Stimulated activated naive CD8-positive, alpha-beta T cell treated with anti-CD3 and anti-CD28 coated beads, Interleukin-15, amount 100 ng/mL, for 72 hours (primary cell): ENCODE results near the gene EPHA6.

Experiments used
- ATAC-seq: fragments of 150-1000 bp; cut with Tn5 transposase; 2 replicates; pipeline ENCODE4 v1.10.0; 2021; ENCODE audit warnings: mild to moderate bottlenecking, moderate library complexity
- DNase-seq, 2 donors: peaks; one replicate each; pipeline ENCODE4 v3.0.0; 2021 to 2022
- H3K27ac Mint-ChIP-seq, 2 donors: one replicate each; pipeline ENCODE4 v1.8.0; 2022; ENCODE audit warnings: mild to moderate bottlenecking in 2 of 2, mixed read lengths in 2 of 2, moderate library complexity in 2 of 2
- H3K27me3 Mint-ChIP-seq: one replicate; pipeline ENCODE4 v1.8.0; 2022; ENCODE audit warnings: mixed read lengths
- H3K4me1 Mint-ChIP-seq: one replicate; pipeline ENCODE4 v1.8.0; 2022; ENCODE audit warnings: mild to moderate bottlenecking, mixed read lengths
- H3K4me3 Mint-ChIP-seq, 2 donors: one replicate each; pipeline ENCODE4 v1.8.0; 2022; ENCODE audit warnings: mild to moderate bottlenecking in 2 of 2, mixed read lengths in 2 of 2, moderate library complexity in 1 of 2
- H3K9me3 Mint-ChIP-seq, 2 donors: one replicate each; pipeline ENCODE4 v1.8.0; 2022; ENCODE audit warnings: mixed read lengths in 2 of 2

EPHA6 gene

DNA sequence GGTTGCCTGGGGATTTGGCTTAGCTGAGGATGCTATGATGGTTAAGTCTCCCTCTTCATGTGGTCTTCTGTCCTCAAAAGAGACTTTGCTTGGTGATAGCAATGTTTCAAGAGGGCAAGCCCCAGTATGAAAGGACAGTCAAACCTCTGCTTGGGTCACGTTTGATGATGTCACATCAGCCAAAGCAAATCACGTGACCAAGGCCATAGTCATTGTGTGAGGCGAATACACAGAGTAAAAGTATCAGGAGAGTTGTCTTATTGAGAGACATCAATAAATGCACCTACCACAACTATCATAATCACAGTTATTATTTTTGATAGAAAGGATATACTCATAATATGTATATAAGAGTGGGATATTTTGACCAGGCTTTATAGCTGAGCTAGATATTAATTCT lies 243.0 kb downstream of the EPHA6 start:
- H3K27me3 Mint-ChIP-seq, result no peaks in the 10 kb centered on the region
- ATAC-seq (no peak), DNase-seq (no peak)
- peaks cover 0 to 13% of the 10 kb centered on the region in 2 donors for H3K9me3 Mint-ChIP-seq
- H3K27ac Mint-ChIP-seq, result no peak overlapping the region
- H3K4me3 Mint-ChIP-seq, result no peak overlapping the region
- H3K4me1 Mint-ChIP-seq, result no peaks in the 10 kb centered on the region

DNA sequence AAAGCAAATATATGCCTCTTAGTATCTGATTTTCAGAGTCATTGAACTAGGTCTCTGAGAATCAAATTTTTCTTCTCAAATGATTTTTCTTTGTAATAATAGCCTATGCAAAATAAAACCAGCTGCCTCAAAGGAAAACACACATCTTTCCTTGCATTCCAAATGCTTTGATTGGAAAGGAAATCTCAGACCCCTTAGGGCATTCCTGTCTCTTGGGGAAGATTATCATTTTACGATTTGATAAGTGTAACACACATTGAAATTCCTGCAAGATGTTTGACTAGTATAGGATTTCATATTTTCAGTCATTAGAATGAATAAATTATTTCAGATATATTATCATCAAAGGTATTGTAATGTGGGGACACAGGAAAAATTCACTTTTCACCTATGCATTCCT lies 244.8 kb downstream of the EPHA6 start:
- H3K4me3 Mint-ChIP-seq, result no peak overlapping the region
- H3K27me3 Mint-ChIP-seq, result no peaks in the 10 kb centered on the region
- no peaks in the 10 kb centered on the region for H3K4me1 Mint-ChIP-seq
- ATAC-seq (no peak), DNase-seq (no peak)
- peaks cover 0 to 13% of the 10 kb centered on the region in 2 donors for H3K9me3 Mint-ChIP-seq
- no peak overlapping the region for H3K27ac Mint-ChIP-seq

DNA sequence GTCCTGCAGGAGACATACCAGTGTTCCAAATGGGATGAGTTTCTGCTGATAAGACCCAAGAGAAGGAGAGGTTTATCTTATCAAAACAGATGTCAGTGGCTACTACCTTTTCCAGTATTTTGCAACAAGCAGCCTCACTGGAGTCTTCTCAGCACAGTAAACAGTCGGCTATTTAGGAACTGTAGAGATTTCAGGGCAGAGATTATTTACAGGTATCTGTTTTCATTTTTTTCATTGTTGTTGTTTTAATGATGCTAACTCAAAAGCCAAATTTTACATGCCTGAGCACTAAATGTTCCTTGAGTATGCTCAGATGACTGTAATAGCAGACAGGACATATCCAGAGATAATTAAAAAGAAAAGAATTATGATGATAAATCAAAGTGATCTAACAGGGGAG lies 252.1 kb downstream of the EPHA6 start:
- no peak overlapping the region for H3K27ac Mint-ChIP-seq
- DNase-seq (no peak), ATAC-seq (no peak)
- H3K4me1 Mint-ChIP-seq, result no peaks in the 10 kb centered on the region
- no peak overlapping the region for H3K4me3 Mint-ChIP-seq
- H3K27me3 Mint-ChIP-seq, result no peaks in the 10 kb centered on the region
- peaks cover 0 to 8% of the 10 kb centered on the region in 2 donors for H3K9me3 Mint-ChIP-seq

DNA sequence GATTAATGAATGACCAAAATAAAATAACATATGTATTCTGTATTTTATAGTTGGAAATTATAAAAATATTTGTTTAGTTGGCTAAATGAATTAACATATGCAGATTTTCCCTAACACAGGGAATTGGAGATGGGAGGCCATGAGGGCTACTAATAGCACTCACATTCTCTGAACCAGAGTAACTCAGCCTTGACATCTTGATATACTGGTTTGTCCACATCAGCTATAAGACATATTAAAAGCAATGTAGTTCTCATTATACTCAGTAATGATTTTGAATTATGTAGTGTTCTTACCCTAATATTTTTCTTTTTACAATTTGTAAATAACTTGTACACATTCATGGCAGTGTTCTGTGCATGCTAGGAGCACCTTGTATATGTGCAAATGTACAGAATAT lies 255.9 kb downstream of the EPHA6 start:
- ATAC-seq, result no peak
- no peaks in the 10 kb centered on the region for H3K27me3 Mint-ChIP-seq
- H3K4me1 Mint-ChIP-seq, result no peaks in the 10 kb centered on the region

DNA sequence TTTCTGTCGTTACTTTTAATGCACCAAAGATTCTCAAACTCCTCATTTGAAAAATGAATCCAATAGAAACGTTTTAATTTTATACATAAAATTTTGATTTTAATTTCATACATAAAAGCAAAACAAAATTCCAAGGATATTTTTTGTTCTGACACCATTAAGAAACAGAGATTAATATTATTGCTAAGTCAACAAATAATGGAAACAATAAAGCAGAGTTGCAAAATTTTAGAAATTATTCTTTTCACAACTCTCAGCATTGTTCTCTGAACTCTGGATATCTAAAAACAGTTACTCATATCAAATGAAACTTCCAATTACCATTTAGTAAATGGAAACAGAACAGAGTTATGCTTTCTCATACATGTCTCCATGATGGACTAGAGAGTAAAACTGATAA lies 260.2 kb downstream of the EPHA6 start:
- Mint-ChIP-seq H3K4me1 (no peaks in the 10 kb centered on the region), H3K9me3 (no peaks in the 10 kb centered on the region), H3K4me3 (no peak overlapping the region), H3K27ac (no peak overlapping the region), H3K27me3 (no peaks in the 10 kb centered on the region)
- DNase-seq (no peak), ATAC-seq (no peak)

More for the DNA sequence above, 255.9 kb downstream of the EPHA6 start:
- no peak for DNase-seq
- no peak overlapping the region for H3K27ac Mint-ChIP-seq
- H3K4me3 Mint-ChIP-seq, result no peak overlapping the region
- no peaks in the 10 kb centered on the region for H3K9me3 Mint-ChIP-seq

DNA sequence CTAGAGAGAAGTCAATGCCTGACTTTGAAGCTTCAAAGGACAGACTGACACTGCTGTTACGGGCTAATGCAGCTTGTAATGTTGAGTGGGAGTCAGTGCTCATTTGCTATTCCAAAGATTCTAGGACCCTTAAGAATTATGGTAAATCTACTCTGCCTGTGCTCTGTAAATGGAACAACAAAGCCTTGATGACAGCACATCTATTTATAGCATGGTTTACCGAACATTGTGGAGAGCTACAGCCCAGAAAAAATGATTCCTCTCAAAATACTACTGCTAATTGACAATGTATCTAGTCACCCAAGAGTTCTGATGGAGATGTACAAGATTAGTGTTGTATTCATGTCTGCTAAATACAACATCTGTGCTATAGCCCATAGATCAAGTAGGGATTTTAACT lies 262.3 kb downstream of the EPHA6 start:
- Mint-ChIP-seq H3K4me1 (no peaks in the 10 kb centered on the region), H3K9me3 (no peaks in the 10 kb centered on the region), H3K27me3 (no peaks in the 10 kb centered on the region), H3K27ac (no peak overlapping the region), H3K4me3 (no peak overlapping the region)
- no peak for DNase-seq
- no peak for ATAC-seq

DNA sequence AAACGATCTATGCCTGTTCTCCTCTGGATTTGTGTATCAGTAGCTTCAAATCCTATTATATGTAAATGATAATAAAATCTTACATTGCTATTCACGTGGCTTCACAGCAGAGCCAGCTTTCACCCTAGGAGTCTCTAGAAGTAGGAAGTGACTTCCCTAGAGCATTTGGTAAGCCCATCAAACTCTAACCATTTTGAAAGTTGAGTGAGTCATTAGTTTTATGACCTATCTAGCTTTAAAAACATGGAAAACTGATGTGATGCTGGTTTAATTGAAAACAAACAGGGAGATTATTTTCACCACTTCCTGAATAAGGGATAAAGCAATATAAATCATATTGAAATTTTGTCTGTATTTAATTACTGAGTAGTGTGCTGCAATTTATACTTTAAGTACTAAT lies 275.2 kb downstream of the EPHA6 start:
- Mint-ChIP-seq H3K27ac (no peak overlapping the region), H3K4me1 (no peaks in the 10 kb centered on the region), H3K27me3 (no peaks in the 10 kb centered on the region), H3K4me3 (no peak overlapping the region), H3K9me3 (peaks cover 0 to 4% of the 10 kb centered on the region in 2 donors)
- no peak for DNase-seq
- no peak for ATAC-seq

DNA sequence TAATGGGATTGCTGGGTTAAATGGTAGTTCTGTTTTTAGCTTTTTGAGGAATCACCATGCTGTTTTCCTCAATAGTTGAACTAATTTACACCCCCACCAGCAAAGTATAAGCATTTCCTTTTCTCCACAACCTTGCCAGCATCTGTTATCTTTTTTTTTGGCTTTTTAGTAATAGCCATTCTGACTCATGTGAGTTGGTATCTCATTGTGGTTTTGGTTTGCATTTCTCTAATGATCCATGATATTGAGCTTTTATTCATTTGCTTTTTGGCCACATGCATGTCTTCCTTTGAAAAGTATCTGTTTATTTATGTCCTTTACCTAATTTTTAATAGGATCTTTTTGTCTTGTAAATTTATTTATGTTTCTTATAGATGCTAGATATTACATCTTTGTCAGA lies 288.2 kb downstream of the EPHA6 start:
- H3K9me3 Mint-ChIP-seq, result peaks cover 8 to 18% of the 10 kb centered on the region in 2 donors
- ATAC-seq (no peak), DNase-seq (no peak)
- no peaks in the 10 kb centered on the region for H3K4me1 Mint-ChIP-seq
- H3K27ac Mint-ChIP-seq, result no peak overlapping the region
- no peaks in the 10 kb centered on the region for H3K27me3 Mint-ChIP-seq
- no peak overlapping the region for H3K4me3 Mint-ChIP-seq

DNA sequence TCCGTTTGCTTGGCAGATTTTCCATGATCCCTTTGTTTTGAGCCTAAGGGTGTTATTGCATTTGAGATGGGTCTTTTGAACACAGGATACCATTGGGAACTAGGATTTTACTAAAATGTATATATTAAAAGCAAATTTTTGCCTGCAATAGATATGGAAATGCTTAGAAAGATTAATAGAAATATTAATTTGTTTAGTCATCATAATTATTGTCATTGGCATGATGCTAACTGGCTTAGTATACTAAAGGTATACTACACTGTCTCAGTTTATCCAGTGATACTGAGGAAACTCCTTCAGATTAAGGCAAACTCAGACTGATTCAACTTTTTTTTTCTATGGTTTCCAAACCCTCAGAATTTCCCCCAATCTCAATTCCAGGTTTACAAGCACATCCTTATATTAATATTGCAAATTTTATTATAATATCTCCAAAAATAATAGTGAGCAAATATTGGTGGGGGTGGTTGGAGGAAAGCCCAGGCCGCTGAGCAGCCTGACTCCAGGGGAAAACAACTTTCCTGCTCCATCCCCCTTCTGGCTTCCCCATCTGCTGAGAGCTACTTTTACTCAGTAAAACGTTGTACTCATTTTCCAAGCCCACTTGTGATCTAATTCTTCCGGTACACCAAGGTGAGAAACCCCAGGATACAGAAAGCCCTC lies 291.7 kb downstream of the EPHA6 start:
- H3K4me1 Mint-ChIP-seq, result no peaks in the 10 kb centered on the region
- H3K27ac Mint-ChIP-seq, result no peak overlapping the region
- ATAC-seq (no peak), DNase-seq (no peak)
- H3K9me3 Mint-ChIP-seq, result peaks cover 8 to 18% of the 10 kb centered on the region in 2 donors
- H3K4me3 Mint-ChIP-seq, result no peak overlapping the region
- no peaks in the 10 kb centered on the region for H3K27me3 Mint-ChIP-seq

DNA sequence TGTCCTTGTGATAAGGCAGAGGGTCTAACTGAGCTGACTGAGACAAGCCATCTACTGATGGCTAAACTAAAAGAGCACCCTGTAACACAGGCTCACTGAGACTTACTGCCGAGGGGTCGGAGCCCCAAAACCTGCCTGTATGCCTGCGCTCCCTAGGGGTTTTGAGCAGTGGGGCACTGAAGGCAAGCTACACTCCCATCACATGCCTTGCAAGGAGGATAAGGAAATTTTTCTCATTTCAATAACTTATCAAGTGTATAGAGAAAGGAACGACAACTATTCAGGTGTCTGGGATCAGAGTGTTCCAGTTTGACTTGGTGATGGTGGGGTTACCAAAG lies 292.2 kb downstream of the EPHA6 start:
- Mint-ChIP-seq H3K27ac (no peak overlapping the region), H3K27me3 (no peaks in the 10 kb centered on the region), H3K9me3 (peaks cover 8 to 18% of the 10 kb centered on the region in 2 donors), H3K4me3 (no peak overlapping the region), H3K4me1 (no peaks in the 10 kb centered on the region)
- DNase-seq, result no peak
- ATAC-seq, result no peak

DNA sequence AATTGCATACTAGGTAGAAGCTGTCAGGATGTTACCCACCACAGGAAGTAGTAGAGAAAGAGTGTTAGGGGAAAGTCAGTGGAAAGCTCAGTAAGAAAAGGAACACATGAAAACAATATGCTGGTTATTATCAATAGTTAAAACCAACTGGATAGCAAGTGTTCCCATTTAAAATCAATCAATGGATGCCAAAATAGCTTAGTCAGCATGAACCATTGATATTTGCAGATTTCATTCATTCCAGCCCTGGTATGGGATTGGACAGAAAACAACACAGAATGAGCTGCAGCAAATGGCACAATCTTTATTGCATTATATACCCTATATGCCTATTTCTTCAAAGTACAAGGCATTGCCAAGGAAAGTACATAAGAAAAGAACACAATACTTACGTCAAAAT lies 293.7 kb downstream of the EPHA6 start:
- Mint-ChIP-seq H3K4me1 (no peaks in the 10 kb centered on the region), H3K4me3 (no peak overlapping the region), H3K27ac (no peak overlapping the region), H3K27me3 (no peaks in the 10 kb centered on the region), H3K9me3 (peaks cover 8 to 14% of the 10 kb centered on the region in 2 donors)
- DNase-seq (no peak), ATAC-seq (no peak)

DNA sequence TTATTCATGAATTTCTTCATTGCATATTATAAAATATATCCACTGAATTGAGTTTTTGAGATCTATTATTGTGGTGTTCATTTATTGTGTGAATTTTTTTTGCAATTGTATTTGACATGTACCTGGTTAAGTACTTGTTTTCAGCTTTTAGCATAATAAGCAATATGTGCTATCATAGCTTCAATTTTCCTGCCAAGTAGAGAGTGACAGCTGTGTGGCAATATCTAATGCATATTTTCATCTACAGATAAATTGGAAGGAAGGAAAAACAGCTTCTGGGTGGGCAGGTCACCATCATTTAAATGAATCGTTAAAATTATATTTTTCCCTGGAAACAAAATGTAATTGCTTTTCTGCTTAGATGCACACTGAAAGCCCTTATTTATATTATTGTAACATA lies 296.9 kb downstream of the EPHA6 start:
- Mint-ChIP-seq H3K9me3 (no peaks in the 10 kb centered on the region), H3K27me3 (no peaks in the 10 kb centered on the region), H3K4me3 (no peak overlapping the region), H3K27ac (no peak overlapping the region), H3K4me1 (no peaks in the 10 kb centered on the region)
- no peak for ATAC-seq
- no peak for DNase-seq

DNA sequence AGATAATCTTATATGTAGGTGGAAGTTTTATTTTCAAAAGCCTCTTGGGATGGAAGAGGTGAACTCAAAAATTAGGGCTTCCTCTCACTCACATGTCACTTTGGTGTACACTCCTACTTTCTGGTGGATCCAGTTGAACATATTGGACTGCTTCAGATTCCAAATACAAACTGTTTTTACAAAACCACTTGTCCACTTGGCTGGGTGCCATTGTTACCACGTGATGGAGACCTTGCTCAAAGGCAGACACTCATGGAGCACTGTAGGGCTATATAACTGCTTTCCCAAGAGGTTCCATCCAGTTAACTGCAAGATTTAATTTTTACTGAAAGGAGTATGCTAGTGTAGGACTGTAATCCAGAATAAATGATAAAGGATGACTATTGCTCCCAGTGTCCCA lies 307.0 kb downstream of the EPHA6 start:
- Mint-ChIP-seq H3K9me3 (no peaks in the 10 kb centered on the region), H3K4me1 (no peaks in the 10 kb centered on the region)

DNA sequence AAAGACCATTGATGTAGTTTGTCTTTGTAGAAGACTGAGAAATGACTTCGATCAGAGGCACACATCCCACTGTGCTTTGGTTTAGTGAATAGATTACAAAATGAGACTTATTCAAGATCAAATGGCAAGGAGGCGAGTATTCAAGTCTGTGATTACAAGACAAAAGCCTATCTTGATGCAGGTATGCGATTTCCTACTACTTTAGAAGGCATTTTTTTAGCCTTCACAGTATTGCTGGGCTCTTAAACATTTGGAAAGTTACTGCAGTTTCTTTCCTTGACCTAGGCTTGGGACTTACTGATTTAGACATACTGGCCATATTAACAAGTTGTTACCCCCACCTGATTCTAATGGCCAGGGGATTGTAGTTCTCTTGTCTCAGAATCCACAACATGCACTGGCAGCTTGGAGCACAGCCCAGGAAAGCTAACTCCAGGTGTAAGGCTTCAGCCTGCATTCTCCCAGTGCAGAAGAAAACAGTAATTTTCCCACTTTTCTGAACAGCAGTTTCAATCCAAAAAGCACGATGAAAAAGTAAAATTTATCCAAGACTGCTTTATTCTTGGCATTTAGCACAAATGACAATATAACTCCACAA lies 311.6 kb downstream of the EPHA6 start:
- H3K27me3 Mint-ChIP-seq, result no peaks in the 10 kb centered on the region
- no peak overlapping the region for H3K27ac Mint-ChIP-seq
- ATAC-seq, result no peak

More for the DNA sequence above, 307.0 kb downstream of the EPHA6 start:
- DNase-seq (no peak), ATAC-seq (no peak)
- H3K4me3 Mint-ChIP-seq, result no peak overlapping the region
- no peak overlapping the region for H3K27ac Mint-ChIP-seq
- H3K27me3 Mint-ChIP-seq, result no peaks in the 10 kb centered on the region

DNA sequence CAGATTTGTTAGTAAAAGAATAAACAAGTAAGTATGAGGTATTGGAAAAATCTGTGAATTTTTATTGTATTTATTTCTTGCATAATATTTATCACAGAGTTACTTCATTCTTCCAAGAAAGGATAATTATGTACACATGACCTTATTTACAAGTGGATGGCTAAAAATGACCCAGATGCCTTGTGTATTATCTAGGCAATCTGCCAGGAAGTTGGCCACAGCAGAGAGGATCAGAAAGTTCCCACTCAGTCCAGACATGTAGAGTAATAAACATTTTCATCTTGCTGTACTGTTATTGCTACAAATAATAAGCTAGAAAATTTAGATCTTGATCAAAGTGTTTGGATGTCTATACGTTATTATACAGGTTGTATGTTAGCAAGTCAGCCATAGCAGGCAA lies 317.1 kb downstream of the EPHA6 start:
- H3K9me3 Mint-ChIP-seq, result peaks cover 0 to 5% of the 10 kb centered on the region in 2 donors
- H3K4me3 Mint-ChIP-seq, result no peak overlapping the region
- H3K27me3 Mint-ChIP-seq, result no peaks in the 10 kb centered on the region
- no peaks in the 10 kb centered on the region for H3K4me1 Mint-ChIP-seq
- DNase-seq (no peak), ATAC-seq (no peak)
- no peak overlapping the region for H3K27ac Mint-ChIP-seq

More for the DNA sequence above, 311.6 kb downstream of the EPHA6 start:
- no peak for DNase-seq
- no peak overlapping the region for H3K4me3 Mint-ChIP-seq
- no peaks in the 10 kb centered on the region for H3K4me1 Mint-ChIP-seq
- peaks cover 0 to 5% of the 10 kb centered on the region in 2 donors for H3K9me3 Mint-ChIP-seq

DNA sequence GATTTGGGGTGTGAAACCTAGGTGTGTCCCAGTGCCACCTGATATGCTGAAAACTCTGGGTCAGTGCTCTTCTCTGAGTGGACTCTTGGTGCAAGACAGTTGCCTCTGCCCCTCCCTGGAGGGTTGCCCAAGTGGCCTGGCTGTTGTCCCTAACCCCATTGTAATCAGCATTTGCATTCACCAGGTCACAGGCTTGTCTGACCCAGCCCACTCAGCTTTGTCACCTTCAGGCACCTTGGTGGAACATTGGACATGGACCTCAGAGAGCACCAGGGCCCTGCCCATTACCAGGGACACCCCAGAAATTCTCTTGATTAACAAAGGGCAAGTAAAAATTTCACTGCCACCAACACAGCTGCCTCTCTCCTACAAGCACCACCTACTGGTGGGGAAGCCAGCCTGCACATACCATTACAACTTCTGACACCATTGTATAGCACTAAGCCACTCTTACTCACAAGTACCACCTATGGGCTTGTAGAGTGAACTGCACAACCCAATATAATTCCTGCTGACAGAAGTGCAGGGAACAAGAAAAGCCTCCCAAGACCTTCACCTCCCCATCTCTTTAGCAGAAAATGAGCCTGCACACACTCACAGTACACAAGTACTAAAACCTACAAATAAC lies 324.6 kb downstream of the EPHA6 start:
- no peaks in the 10 kb centered on the region for H3K27me3 Mint-ChIP-seq
- no peak overlapping the region for H3K4me3 Mint-ChIP-seq
- ATAC-seq, result peak; percentile 42
- peak overlapping the region in 1 of 2 donors; percentile 25 for H3K27ac Mint-ChIP-seq
- H3K4me1 Mint-ChIP-seq, result no peaks in the 10 kb centered on the region
- DNase-seq, result no peak
- H3K9me3 Mint-ChIP-seq, result peaks cover 11 to 25% of the 10 kb centered on the region in 2 donors
